Activated T-helper 9 cell treated with anti-CD3 and anti-CD28 coated beads, Interleukin-2, amount 50 U/mL, for 16 hours (primary cell): Measurements from ENCODE around the gene TRPM4.
"Not testable (repeated sequence)": the region's sequence is repeated elsewhere in the genome, so short reads cannot be mapped to it uniquely, and the experiment has no call there.

Experiments used
- DNase-seq: peaks from one replicate; pipeline ENCODE4 v3.0.0-alpha.2; 2020; ENCODE audit warnings: low read depth

Gene TRPM4

DNA sequence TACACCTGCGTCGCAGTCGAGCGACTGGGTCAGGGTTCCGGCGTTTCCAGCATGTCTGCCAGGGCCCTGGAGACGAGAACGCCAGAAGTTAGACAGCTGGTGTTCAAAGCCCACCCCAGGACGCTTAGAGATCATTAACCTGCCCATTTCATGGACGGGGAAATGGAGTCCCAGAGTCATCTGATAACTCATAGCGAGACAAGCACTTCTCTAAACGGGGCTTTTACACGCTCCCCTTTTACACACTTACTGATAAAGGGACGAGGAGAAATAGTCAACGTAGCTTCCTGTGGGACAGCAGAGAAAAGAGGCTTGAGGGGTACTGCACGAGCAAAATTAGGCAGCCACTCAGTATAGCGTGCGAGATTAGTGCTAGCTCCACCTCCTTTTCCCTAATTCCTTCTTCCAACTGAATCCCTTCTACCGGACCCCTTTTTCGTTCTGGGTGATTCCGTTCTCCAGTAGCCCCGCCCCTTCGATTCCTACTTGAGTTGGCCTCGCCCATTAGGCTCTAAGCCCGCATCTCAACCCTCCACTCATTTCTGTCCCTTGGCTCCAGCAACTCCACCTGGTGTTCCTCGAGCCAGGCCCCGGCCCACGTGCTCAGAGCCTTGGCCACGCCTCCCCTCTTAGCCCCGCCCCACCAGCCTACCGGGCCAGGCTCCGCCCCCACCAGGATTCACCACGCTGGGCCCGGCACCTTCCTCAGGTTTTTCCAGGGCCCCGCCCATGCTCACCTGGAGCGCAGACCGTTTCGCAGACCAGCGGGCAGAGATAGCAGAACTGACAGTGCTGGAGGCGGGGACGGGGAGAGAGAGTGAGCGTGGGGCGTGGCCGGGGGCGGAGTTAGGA lies 6.1 kb upstream of the TRPM4 start:
- no peak for DNase-seq

GRCh38 chr19:49152119-49152550 lies 5.5 kb upstream of the TRPM4 start:
- no peak for DNase-seq

- no peak for DNase-seq
Observed at GRCh38 chr19:49153167-49153809, 4.3 kb upstream of the TRPM4 start.

GRCh38 chr19:49154279-49154678 lies 3.3 kb upstream of the TRPM4 start:
- DNase-seq = no peak

DNA sequence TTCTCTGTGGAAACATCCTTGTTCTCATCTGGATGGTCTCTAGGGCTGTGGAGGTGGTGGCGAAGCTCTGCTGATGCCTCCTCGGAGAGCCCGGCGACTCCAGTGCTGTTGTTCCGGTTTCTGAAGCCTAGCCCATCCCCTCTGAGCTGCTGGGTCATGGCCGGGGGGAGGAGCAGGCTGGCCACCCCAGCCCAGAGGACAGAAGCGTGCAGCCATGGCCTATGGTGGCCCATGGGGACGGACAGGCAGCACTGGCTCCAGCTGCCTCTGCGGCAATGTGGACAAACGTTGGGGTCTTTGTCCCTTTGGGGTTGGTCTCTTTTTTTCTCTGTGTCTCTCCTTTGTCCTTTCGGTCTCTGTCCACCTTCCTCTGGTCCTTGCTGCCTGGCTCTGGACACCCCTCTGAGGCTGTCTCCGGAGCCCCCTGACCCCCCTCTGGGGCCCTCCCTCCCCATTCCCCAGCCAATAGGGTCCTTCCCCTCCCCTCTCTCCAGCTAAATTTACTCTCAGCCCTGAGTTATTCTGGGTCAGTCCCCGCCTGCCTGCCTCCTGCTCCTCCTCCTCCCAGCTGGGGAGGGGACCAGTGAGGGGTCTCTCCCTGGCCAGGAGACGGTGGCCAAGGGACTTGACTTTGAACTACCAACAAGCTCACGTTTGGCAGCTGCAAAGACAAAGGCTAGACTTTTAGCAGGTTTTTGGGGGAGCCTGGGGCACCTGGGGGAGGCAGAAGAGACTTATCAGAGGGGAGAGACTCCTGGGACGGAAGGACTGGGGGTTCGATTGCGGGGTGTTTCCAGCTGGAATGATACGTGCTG lies 2.4 kb upstream of the TRPM4 start, which contains the start of gene HRC:
HRC (minus strand) TSS at position 392 of the 815 bp plus-strand sequence; CDS start at position 233, 159 bp downstream.
- DNase-seq = no peak

DNA sequence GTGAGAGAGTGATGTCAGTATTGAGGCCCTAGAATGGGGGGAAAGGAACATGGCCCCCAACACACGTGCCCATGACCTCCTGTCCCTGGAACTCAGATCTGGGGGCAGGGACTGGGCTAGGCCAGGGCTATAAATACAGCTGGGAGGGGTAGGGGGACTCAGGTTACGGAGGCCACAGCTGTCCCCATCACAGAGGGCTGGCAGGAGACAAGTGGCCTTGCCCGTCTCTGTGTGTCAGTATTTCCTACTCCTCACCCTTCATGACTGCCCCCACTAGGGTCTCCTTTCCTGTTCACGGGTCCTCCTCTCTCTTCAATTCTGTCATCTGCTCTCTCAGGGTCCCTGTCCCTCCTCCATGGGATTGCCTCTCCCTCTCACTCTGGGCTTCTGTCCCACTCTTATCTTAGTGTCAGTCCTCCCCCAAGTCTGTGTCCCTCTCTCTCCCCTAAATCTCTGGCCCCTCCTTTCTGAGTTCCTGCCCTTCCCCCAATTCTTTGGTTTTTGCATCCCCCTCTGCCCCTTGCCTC lies 1.7 kb upstream of the TRPM4 start:
- DNase-seq = no peak

GRCh38 chr19:49160450-49161189 lies 3.0 kb downstream of the TRPM4 start:
- no peak for DNase-seq

GRCh38 chr19:49161987-49162386 lies 4.4 kb downstream of the TRPM4 start:
- no peak for DNase-seq

- no peak for DNase-seq
Observed at GRCh38 chr19:49165111-49165750, 7.6 kb downstream of the TRPM4 start.

- no peak for DNase-seq
Observed at GRCh38 chr19:49165865-49166301, 8.3 kb downstream of the TRPM4 start.

DNA sequence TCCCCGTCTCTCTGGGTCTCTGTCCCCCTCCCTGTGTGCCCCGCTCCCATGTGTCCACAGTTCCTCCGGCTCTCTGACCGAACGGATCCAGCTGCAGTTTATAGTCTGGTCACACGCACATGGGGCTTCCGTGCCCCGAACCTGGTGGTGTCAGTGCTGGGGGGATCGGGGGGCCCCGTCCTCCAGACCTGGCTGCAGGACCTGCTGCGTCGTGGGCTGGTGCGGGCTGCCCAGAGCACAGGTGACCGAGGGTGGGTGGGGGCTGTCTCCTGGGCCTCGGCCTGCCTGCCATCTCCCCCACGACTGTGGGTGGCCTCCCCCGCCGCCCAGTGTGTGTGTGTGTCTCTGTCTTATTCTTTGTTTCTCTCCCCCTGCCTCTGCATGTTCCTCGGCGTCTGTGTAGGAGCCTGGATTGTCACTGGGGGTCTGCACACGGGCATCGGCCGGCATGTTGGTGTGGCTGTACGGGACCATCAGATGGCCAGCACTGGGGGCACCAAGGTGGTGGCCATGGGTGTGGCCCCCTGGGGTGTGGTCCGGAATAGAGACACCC lies 10.3 kb downstream of the TRPM4 start:
- no peak for DNase-seq

- DNase-seq = no peak
Observed at GRCh38 chr19:49168421-49168820, 10.8 kb downstream of the TRPM4 start.

GRCh38 chr19:49173198-49173597 lies 15.6 kb downstream of the TRPM4 start:
- no peak for DNase-seq

DNA sequence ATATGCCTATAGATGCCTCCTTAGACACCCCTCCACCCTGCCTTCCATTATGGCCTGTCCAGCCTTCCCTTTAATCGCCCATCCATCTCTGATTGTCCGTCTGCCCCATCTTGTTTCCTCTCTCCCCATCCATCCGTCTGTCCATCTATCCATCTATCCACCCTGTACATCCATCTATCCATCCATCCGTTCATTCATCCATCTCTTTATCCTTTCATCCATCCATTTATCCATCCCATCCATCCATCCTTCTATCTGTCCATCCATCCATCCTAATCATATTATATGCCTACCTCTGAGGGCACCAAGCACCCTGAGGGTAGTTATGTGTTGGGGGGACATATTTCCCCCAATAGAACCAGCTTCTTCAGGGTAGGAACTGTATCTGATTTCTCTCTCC lies 23.1 kb downstream of the TRPM4 start:
- DNase-seq = no peak

GRCh38 chr19:49182010-49182847 lies 24.6 kb downstream of the TRPM4 start:
- not testable (repeated sequence) for DNase-seq

- no peak for DNase-seq
Observed at GRCh38 chr19:49182848-49183375, 25.3 kb downstream of the TRPM4 start.

GRCh38 chr19:49186108-49186507 lies 28.5 kb downstream of the TRPM4 start:
- no peak for DNase-seq

- no peak for DNase-seq
Observed at GRCh38 chr19:49188626-49189200, 31.1 kb downstream of the TRPM4 start.

DNA sequence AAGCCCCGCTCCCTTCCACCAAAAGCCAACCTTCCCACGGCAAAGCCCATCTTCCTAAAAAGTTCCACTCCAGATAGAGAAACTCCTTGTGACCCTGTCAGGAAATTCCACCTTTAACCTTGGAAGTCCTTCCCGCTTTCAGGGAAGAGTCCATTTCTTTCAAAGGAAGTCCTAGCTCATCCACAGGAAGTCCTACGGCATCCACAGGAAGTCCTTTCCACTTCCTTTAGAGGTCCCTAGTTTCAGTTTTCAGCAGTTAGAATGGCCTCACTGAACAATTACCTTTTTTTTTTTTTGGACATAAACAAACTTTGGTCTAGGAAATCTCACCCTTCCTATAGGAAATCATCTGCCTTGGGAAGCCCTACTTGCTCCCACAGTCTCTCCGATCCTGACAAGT lies 31.7 kb downstream of the TRPM4 start:
- DNase-seq = no peak
